ENCODE results near the gene KDM6B. TPM values are rescaled to one million over a fixed set of nuclear protein-coding genes. Genes with fewer than 3 reads are reported as not detected.
"Not testable (repeated sequence)": the region's sequence is repeated elsewhere in the genome, so short reads cannot be mapped to it uniquely, and the experiment has no call there.

The KDM6B gene
- total RNA-seq, result 52.5 TPM

GRCh38 chr17:7833795-7834541, at the start of gene KDM6B:
TSS of gene KDM6B (plus strand) at chr17:7834217. CDS start at chr17:7845555, 11,338 bp downstream.
- peak; percentile 94 for DNase-seq (ENCODE audit: low spot score)

DNA sequence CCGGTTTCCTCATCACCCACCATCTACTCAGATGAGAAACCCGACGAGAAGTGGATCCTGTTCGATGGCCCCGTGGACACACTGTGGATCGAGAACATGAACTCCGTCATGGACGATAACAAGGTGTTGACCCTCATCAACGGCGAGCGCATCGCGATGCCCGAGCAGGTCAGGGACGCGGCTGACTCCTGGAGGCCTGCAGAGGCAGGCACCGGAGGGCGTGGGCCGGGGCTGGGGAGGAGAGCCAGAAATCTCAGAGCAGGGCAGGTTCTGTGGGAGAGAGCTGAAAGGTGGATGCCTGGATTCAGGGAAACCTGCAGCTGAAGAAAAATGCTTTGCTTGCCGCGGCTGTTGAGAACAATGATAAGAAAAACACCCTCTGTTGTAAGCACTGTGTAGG, 47.2 kb upstream of the KDM6B start:
- DNase-seq (ENCODE audit: low spot score), result no peak

DNA sequence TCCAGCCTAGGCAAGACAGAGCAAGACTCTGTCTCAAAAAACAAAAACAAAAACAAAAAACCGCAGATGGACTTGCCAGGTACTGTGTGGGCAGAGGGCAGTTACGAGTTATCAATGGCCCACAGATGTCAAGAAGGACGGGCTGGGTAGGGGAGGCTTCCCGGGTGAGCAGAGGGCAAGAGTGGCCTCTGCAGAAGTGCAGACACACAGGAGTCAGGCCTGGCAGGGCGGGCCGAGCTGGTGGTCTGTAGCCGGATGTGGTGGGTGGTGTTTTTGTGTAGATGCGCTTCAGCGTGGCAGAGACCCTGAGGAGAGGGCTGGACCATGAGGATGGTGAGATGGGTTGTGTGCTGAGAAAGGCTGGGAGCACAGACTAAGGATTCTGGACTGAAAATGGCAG, 44.9 kb upstream of the KDM6B start:
- no peak for DNase-seq (ENCODE audit: low spot score)

GRCh38 chr17:7790150-7790549, 43.9 kb upstream of the KDM6B start:
- no peak for DNase-seq (ENCODE audit: low spot score)

DNA sequence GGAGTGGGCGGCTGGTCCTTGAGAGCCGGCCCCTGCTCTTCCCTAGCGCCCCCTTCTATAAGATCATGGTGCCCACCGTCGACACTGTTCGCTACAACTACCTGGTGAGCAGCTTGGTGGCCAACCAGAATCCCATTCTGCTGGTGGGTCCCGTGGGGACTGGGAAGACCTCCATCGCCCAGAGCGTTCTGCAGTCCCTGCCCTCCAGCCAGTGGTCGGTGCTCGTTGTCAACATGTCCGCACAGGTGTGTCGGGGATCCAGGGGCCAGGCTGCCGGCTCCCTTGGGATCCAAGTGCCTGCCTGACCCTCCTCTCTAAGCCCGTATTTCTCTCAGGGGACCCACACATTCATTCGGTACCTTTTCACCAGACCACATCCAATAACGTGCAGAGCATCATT, 41.4 kb upstream of the KDM6B start:
- DNase-seq (ENCODE audit: low spot score), result no peak

DNA sequence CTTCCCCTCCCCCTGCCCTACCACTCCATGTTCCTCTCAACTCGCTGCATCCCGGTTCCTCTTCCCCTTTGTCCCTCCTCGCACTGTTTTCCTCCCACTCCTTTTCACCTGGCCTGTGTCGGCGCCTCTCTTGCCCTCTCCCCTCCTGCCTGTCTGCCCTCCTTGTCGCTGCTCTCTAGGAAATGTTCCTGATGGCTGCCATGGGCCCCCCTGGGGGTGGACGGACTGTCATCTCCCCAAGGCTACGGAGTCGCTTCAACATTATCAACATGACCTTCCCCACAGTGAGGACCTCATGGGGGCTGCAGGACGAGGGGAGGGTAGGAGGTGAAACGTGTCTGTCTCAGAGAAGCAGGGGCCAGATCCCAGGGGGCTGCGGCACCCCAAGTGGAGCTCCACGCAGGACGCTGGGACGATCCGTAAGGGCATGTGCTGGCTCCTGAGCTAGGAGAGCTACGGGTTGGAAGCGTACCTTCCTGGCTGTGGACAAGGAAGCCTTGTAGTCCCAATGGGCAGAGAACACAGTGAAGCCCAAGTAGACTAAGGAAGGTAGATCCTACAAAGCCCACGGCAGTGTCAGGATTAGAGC, 39.8 kb upstream of the KDM6B start:
- DNase-seq (ENCODE audit: low spot score), result no peak

- DNase-seq (ENCODE audit: low spot score), result no peak
Measured at GRCh38 chr17:7797976-7798375, 36.0 kb upstream of the KDM6B start.

- no peak for DNase-seq (ENCODE audit: low spot score)
Measured at GRCh38 chr17:7798839-7799238, 35.2 kb upstream of the KDM6B start.

- DNase-seq (ENCODE audit: low spot score), result peak; percentile 29
Measured at GRCh38 chr17:7803981-7804380, 30.0 kb upstream of the KDM6B start.

- no peak for DNase-seq (ENCODE audit: low spot score)
Measured at GRCh38 chr17:7806587-7806986, 27.4 kb upstream of the KDM6B start.

GRCh38 chr17:7807206-7807605, 26.8 kb upstream of the KDM6B start:
- no peak for DNase-seq (ENCODE audit: low spot score)

GRCh38 chr17:7809086-7809790, 24.8 kb upstream of the KDM6B start:
- no peak for DNase-seq (ENCODE audit: low spot score)

DNA sequence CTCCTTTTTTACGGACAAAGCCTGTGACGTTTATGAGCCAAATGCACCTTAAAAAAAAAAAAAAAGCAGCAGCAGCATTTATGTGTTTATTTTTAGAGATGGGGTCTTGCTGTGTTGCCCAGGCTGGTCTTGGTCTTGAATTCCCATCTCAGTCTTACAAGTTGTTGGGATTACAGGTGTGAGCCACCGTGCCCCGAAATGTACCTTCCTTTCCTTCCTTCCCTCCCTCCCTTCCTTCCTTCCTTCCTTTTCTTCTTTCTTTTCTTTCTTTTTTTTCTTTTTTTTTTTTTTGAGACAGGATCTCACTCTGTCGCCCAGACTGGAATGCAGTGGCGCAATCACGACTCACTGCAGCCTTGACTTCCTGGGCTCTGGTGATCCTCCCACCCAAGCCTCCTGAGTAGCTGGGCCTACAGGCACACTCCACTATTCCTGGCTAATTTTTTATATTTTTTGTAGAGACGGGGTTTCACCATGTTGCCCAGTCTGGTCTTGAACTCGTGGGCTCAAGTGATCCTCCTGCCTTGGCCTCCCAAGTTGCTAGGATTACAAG, 24.1 kb upstream of the KDM6B start:
- not testable (repeated sequence) for DNase-seq (ENCODE audit: low spot score)

GRCh38 chr17:7811251-7811650, 22.8 kb upstream of the KDM6B start:
- DNase-seq (ENCODE audit: low spot score), result no peak

DNA sequence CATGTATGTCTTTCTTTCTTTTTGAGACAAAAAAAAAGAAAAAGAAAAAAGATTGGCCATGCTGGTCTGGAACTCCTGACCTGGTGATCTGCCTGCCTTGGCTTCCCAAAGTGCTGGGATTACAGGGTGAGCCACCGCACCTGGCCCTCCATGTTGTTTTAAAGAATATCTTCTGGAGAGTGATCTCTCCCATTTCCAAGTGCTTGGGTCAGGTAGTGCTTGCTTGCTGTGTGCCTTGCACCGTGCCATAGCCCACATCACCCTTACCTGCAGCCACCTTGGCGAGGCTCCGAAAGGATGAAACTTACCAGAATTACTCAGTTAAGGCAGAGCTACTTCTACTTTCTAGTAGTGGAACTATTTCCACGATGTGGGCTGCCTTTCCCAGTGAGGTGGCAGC, 19.0 kb upstream of the KDM6B start:
- DNase-seq (ENCODE audit: low spot score), result no peak

- DNase-seq (ENCODE audit: low spot score), result no peak
Measured at GRCh38 chr17:7816926-7817642, 16.9 kb upstream of the KDM6B start.

DNA sequence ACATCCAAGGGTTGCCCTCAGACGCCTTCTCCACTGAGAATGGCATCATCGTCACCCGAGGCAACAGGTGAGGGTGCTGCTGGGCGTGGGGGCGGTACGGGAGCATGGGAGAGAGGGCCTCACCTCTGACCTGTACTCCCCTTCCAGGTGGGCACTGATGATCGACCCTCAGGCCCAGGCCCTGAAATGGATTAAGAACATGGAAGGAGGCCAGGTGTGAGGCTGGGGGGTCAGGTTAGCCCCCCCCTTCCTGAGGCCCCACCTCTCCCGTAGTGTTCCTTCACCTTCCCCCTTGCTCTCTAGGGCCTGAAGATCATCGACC, 16.4 kb upstream of the KDM6B start:
- no peak for DNase-seq (ENCODE audit: low spot score)

- DNase-seq (ENCODE audit: low spot score), result no peak
Measured at GRCh38 chr17:7818026-7818425, 16.0 kb upstream of the KDM6B start.

GRCh38 chr17:7818746-7819645, 15.0 kb upstream of the KDM6B start:
- no peak for DNase-seq (ENCODE audit: low spot score)

- no peak for DNase-seq (ENCODE audit: low spot score)
Measured at GRCh38 chr17:7820231-7820630, 13.8 kb upstream of the KDM6B start.

- DNase-seq (ENCODE audit: low spot score), result no peak
Measured at GRCh38 chr17:7822126-7822525, 11.9 kb upstream of the KDM6B start.
